MM.1S (cell line): ENCODE measurements around the gene LMNB1.

Experiments
- EZH2 ChIP-seq: fragments of 300-600 bp; sonication (generic); optimal IDR thresholded peaks from 2 replicates; pipeline ENCODE3; 2017; ENCODE audit warnings: low read depth, mild to moderate bottlenecking, antibody characterized with exemption, low read length, mixed read lengths
- EZH2phosphoT487 ChIP-seq: fragments of 300-600 bp; sonication (generic); IDR thresholded peaks from 2 replicates; pipeline ENCODE4 v1.6.1; 2018; ENCODE audit warnings: antibody characterized with exemption, low read length
- TF ChIP-seq, protein P1 (sequence below): fragments of 300-600 bp; sonication (generic); IDR thresholded peaks from 2 replicates; pipeline ENCODE4 v1.5.1; 2016; ENCODE audit warnings: antibody characterized with exemption, low read length, mixed read lengths

DNA sequence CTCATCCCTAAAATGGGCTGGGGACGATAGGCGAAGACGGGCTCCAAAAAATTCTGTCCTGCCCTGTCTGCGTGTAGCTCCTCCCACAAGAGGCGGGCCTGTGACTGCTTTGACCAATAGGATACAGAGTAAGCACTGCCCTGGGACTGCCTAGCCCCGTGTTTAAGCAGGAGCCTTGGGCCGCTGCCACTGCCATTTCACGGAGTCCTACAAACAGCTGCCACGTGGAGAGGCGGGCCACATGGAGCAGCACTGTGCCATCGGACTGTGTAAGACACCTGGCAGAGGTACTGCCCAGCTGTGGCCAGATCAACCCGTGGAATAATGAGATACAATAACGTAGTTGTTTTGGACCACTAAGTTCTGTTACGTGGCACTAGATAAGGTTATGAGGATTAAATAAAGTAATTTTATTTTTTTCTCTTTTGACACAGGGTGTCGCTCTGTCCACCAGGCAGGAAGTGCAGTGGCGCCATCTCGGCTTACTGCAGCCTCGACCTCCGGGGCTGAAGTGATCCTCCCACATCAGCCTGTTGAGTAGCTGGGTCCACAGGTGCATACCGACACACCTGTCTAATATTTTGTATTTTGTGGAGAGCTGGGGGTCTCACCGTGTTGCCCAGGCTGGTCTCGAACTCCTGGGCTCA lies 87.2 kb downstream of the LMNB1 start:
- TF ChIP-seq, protein P1, sequence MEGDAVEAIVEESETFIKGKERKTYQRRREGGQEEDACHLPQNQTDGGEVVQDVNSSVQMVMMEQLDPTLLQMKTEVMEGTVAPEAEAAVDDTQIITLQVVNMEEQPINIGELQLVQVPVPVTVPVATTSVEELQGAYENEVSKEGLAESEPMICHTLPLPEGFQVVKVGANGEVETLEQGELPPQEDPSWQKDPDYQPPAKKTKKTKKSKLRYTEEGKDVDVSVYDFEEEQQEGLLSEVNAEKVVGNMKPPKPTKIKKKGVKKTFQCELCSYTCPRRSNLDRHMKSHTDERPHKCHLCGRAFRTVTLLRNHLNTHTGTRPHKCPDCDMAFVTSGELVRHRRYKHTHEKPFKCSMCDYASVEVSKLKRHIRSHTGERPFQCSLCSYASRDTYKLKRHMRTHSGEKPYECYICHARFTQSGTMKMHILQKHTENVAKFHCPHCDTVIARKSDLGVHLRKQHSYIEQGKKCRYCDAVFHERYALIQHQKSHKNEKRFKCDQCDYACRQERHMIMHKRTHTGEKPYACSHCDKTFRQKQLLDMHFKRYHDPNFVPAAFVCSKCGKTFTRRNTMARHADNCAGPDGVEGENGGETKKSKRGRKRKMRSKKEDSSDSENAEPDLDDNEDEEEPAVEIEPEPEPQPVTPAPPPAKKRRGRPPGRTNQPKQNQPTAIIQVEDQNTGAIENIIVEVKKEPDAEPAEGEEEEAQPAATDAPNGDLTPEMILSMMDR = no peak
- TF ChIP-seq EZH2 (no peak), EZH2phosphoT487 (no peak)
